ENCODE data around the gene HTR1D.
"Not testable (repeated sequence)": the region's sequence is repeated elsewhere in the genome, so short reads cannot be mapped to it uniquely, and the experiment has no call there.

HTR1D gene, protein sequence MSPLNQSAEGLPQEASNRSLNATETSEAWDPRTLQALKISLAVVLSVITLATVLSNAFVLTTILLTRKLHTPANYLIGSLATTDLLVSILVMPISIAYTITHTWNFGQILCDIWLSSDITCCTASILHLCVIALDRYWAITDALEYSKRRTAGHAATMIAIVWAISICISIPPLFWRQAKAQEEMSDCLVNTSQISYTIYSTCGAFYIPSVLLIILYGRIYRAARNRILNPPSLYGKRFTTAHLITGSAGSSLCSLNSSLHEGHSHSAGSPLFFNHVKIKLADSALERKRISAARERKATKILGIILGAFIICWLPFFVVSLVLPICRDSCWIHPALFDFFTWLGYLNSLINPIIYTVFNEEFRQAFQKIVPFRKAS

DNA sequence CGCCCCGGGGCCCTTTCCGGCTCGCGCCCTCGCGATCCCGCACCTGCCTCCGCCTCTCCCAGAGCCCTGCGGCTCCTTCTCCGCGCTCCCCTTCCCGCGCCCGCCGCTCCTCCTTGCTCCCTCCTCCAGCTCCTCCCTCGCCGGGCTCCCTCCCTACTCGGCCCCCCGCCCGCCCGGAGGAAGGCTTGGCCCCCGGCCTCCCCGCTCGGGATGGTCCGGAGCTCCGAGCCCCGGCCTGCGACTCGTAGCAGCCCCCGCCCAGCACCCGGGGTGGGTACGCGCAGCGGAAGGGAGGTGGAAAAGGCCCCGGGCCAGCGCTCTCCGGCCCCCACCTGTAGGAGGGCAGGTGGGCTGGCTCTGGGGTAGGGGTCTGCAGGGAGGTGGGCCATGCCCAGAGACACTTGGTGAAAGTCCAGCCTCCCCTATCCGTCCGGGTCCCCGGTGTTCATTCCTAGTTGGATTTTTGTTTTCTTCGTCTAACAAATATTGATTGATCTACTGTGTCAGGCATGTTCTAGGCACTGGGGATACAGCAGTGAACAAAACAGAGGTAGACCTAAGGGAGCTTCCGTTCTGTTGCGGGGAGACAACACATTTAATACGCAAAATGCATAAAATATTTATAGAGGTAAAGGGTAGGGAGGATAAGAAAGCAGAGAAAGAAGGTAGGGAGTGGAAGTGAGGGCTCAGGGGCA is at the start of gene HTR1D:
TSS of gene HTR1D (minus strand) at position 82 of the 695 bp plus-strand sequence. CDS start 23,283 bp downstream, outside the sequence.
- DNase-seq = no peak

DNA sequence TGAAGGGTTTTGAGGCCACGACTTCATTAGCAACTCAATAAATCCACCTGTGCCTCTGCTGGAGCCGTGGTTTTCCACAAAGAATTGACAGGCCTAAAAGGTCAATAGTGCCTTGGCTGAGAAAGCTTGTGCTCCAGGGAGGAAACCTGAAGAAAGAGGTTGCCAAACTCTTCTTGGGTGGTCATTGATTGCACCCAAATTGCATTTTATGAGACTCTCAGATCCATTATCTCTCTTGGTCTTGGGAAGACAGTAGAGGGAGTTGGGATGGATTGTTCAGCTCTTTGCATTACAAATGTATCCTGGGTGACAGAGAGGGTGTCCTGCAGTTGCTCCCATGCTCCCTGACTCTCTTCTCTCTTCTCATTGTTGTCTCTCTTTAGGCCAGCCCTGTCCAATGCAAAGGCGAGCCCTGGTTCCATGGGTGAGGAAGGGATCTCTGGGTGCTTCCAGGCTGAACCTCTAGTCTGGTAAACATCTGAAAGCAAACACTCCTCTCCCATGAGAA is 46.1 kb upstream of the HTR1D start:
- no peak for DNase-seq

DNA sequence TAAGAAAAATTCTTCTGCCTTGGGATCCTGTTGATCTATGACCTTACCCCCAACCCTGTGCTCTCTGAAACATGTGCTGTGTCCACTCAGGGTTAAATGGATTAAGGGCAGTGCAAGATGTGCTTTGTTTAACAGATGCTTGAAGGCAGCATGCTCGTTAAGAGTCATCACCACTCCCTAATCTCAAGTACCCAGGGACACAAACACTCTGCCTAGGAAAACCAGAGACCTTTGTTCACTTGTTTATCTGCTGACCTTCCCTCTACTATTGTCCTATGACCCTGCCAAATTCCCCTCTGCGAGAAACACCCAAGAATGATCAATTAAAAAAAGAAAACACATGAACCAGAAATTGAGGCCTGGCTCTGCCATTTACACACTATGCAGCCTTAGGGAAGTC is 40.8 kb upstream of the HTR1D start:
- not testable (repeated sequence) for DNase-seq

DNA sequence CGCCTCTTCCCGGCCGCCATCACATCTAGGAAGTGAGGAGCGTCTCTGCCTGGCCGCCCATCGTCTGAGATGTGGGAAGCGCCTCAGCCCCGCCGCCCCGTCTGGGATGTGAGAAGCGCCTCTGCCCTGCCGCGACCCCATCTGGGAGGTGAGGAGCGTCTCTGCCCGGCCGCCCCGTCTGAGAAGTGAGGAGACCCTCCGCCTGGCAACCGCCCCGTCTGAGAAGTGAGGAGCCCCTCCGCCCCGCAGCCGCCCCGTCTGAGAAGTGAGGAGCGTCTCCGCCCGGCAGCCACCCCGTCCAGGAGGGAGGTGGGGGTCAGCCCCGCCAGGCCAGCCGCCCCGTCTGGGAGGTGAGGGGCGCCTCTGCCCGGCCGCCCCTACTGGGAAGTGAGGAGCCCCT is 40.1 kb upstream of the HTR1D start:
- not testable (repeated sequence) for DNase-seq

DNA sequence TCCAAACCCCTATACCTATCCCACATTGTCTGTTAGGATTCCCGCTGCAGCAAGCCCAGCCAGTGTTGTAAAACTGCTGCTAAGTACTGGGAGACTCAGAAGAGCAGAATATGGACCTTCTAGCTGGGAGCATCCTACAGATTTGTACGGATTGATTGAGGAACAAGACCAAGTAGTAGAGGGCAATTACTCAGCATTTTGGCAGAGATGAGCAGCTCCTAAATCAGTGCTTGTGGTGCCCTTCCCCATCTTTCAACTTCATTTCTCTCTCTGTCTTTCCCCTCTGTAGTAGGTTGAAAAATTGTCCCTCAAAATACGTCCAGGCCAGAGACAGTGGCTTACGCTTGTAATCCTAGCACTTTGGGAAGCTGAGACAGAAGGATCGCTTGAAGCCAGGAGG is 37.3 kb upstream of the HTR1D start:
- DNase-seq = no peak

DNA sequence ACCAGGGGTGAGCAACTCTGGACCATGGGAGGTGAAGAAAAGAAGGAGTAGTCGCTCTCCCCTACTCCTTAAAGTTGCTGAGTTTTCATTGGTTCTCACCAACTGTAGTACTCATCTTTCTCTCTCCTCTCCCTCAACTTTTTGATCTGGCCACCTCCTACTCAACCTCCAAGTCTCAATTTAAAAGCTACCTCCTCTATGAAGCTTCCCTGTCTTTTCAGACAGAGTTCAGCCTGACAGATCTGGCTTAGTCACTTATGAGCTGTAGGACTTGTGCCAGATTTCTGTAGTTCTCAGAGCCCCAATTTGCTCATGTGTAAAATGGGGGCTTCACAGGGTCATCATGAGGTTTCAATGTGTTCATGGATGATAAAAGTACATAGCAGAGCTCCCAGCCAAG is 34.5 kb upstream of the HTR1D start:
- DNase-seq = no peak

DNA sequence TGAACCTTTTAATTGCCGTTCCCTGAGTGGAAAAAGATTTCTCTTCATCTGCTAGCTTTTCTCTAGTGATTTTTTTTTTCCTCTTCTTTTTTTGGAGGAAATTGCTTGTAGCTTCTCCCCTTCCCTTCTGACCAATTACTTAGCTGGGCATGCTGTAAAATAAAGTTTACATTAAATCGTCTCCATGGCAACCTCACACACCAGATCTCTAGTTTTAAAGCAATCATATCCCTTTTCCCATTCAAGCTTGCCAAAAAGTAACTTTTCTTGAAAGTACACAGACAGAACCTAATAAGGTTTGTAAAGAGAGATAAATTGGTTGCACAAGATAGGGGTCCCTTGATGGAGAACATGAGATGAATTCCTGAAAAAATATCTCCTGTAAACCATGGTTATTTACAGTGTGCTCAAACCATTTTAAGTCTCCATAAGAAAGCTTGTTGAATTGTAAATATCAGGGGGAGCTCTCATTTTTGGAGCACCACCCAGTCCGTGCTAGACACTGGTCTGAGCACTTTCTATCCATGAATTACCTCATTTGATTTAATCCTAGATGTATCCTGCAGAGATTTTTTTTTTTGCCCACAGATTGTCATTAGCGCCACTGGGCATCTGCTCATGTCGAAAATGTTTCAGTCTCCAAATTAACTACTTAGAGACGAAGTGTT is 32.6 kb upstream of the HTR1D start:
- no peak for DNase-seq

DNA sequence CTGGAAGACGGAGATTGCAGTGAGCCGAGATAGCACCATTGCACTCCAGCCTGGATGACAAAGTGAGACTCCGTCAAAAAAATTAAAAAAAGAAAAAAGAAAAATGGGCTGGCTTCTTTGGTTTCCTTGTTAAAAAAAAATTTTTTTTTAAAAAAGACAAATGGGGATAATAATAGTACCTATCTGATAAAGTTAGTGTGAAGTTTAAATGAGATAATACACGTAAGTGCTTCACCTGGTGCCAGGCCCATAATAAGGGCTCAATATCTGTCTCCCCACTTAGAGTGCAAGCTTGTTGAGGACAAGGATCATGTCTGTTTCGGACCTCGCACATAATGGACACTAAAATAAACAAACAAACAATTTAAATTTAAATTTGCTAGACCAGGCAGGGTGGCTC is 30.0 kb upstream of the HTR1D start:
- no peak for DNase-seq

DNA sequence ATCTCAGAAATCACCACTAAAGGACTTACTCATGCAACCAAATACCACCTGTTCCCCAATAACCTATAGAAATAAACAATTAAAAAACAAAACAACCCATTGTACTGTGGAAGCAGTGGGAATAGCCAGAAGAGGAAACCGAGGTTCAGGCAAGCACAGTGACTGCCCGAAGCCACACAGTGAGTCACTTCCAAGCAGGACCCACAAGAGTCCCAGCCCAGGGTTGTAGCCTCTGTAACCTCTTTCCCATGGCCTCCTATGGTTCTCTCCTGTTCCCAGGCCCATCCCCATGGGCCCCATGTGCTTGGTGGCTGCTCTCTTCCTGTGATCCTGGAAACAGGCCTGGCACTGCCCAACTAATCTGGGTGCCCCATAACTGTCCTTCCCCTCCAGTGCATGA is 29.0 kb upstream of the HTR1D start:
- DNase-seq = no peak

DNA sequence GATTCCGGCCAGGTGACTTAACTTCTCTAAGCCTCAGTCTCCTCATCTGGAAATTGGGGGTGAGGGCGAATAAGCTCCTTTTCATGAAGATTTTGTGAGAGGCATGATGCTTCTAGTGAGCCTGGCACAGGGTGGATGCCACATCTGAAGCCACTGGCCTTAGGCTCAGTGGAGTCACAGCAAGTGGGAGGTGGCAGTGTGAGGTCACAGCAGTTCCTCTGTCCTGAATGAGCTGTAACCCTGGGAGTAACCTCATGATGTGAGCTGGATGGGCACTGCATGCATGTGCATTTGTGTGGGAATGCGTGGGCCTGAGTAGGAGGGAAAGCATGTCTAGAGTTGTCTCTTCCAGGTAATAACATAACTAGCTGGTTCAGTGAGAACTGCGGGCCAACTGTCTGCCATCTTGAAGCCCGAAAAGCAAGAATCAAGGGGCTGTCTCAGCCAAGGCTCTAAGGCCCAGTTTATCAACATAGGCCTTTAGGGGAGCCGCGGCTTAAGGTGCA is 27.0 kb upstream of the HTR1D start:
- DNase-seq = no peak

DNA sequence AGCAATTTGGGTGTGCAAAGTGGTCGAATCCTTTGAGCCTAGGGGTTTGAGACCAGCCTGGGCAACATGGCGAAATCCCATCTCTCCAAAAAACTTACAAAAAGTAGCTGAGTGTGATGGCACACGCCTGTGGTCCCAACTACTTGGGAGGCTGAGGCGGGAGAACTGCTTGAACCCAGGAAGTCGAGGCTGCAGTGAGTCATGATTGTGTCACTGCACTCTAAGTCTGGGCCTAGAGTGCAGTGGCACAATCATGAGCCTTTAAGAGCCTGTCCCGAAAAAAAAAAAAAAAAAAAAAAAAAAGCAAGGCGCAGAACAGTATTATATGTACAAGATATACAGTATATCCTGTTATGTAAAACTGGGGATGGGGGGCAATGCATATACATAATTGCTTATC is 25.1 kb upstream of the HTR1D start:
- no peak for DNase-seq

DNA sequence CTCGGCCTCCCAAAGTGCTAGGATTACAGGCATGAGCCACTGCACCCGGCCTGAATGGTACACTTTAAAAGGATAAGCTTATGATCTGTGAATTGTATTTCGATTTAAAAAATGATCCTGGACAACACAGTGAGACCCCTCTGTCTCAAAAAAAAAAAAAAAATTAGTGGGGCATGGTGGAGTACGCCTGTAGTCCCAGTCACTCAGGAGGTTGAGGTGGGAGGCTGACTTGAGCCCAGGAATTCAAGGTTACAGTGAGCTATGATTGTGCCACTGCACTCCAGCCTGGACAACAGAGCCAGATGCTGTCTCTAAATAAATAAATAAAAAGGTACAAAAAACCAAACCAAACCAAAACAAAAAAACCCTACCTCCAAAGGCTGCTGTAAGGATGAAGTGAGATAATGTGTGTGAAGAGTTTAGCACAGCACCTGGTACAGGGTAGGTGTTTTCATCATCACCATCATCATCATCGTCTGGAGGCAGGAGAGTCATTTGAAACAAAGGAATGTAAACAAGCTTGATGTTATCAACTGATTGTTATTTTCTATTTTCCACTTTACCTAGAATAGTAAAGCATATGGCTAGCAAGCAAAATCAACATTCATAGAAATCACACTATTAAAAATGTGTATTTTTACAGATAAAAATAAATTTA is 22.5 kb upstream of the HTR1D start:
- no peak for DNase-seq

DNA sequence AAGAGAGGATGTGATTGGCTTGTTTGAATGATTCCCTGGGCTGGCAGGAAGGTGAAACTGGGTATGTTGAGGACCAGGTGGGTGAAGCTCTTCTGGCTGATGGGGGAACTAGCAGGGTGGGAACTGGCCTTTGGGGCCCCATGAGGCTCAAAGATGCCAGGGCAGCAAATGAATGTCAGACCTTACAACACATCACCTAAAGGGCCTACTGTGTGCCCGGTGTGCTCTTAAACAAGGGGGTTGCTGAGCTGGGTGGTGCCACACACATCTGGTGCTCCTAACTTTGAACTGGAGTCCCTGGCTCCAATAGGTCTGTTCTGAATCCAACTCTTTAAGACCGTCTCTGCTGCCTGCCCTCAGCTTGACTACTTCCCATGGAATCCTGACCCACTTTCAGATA is 21.3 kb upstream of the HTR1D start:
- DNase-seq = no peak

DNA sequence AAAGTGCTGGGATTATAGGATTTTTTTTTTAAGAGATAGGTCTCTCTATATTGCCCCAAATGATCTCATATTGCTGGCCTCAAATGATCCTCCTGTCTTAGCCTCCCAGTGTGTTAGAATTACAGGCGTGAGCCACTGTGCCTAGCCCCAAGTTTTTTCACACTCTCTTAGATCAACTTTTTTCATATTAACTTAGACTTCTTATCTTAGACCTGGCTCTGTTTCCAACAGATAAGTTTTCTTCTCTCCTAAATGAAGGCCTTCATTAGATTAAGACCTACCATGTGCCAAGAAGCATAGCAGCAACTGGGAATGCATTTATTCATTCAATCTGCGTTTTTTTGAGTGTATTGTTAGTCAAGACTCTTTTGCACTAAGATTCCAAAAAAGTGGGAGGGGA is 20.2 kb upstream of the HTR1D start:
- DNase-seq = no peak

DNA sequence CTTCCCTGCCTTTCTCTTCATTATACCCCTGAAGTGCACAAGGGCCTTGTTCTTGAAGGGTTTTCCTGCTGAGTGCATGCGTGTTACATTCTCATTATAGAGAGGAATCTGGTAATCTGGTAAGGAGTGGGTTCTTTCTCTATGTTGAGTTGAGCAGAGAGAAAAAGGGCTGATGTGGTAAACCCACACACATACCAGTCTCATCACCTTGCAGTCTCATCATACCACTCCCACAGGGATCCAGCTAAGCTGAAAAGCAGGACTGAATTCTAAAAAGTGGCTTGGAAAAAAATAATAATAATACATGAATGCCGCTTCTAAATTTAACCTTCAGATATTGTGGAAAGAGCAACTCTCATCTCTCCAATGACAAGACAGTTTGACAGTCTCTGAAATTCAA is 10.5 kb upstream of the HTR1D start:
- no peak for DNase-seq

DNA sequence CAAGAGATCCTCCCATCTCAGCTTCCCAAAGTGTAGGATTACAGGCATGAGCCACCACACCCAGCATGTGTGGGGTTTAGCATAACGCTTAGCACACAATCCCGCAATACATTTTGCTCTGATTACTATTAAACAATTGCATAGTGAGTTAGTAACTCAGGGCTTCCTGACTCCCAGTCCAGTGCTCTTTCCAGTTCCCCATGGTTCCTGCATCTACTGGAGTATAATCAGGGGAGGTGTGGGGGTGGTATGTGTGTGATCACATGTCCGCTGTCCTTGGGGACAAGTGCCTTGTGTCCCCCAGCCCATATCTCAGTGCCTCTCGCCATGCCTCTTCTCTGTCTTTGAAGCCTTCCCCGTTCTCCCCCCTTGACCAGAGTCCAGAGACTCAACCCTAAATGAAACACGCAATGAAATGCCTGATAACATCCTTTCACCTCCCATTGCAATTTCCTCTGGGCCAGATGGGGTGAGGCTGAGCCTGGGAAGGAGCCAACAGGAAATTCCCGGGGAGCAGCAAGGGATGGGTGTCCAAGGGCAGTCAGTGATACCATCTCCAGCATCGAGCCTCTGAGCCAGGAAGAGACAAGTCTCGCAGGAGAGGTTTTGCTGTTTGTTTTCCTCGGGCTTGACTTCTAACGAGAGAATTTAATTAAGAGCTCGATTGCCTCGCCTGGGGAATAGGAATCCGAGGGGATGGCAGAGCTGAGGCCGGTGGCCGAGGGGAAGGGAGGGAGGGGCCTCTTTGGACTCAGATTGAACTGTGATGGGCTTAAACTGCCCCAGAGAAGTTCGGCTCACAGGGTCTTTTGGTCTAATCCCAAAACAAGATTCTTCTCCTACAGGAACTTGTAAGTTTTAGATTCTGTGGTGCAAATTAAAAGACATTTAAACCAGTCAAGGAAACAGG is 7.7 kb upstream of the HTR1D start:
- DNase-seq = no peak

DNA sequence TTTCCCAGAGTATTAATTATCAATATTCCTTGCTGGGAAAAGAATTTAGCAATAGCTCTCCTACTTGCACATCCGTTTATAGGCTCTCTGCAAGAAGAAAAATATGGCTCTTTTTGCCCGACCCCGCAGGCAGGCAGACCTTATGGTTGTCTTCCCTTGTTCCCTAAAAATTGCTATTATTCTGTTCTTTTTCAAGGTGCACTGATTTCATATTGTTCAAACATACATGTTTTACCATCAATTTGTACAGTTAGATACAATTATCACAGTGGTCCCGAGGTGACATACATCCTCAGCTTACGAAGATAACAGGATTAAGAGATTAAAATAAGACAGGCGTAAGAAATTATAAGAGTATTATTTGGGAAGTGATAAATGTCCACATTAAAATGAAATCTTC is 6.7 kb upstream of the HTR1D start:
- not testable (repeated sequence) for DNase-seq

DNA sequence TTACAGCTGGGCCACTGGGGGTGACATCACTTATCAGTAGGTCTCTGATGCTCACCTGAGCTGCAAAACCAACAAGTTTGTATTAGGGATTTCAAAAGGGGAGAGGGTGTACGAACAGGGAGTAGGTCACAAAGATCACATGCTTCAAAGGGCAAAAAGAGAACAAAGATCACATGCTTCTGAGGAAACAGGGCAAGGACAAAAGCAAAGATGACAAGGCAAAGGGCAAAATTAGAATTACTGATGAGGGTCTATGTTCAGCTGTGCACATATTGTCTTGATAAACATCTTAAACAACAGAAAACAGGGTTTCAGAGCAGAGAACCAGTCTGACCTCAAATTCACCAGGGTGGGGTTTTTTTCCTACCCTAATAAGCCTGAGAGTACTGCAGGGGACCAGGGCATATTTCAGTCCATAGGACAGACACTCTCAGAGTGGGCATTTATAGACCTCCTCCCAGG is 6.2 kb upstream of the HTR1D start:
- DNase-seq = not testable (repeated sequence)

DNA sequence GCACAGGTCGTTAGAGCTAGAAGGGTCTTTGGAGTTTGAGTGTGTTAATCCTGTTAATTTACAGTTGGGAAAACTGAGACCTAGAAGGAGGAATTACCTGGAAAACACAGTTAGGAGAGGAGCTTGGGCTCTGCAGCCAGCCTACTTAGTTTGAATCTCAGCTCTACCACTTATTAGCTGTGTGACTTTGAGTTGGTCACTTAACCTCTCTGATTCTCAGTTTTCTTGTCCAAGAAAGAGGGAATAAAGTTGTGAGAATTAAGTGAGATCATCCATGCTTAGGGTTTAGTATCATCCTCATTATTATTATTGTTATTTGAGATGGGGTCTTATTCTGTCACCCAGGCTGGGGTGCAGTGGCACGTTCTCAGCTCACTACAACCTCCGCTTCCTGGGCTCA is 5.4 kb upstream of the HTR1D start:
- no peak for DNase-seq

DNA sequence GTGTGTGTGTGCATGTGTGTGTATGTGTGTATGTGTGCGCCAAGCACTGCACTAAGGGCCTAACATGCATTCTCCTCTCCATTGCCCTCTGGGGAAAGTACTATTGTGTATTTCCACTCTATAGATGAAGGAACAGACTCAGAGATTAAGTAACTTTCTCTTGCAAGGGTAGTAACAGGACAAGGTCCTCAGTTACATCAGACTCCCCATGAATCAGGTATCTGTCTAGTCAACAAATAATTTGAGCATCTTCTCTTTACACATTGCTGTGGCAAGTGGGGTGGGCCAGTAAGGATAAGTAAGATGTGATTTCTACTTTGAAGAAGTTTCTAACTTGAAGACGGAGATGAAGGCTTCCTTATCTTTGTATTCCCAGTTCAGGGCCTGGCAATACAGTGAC is 5.0 kb upstream of the HTR1D start:
- DNase-seq = no peak

DNA sequence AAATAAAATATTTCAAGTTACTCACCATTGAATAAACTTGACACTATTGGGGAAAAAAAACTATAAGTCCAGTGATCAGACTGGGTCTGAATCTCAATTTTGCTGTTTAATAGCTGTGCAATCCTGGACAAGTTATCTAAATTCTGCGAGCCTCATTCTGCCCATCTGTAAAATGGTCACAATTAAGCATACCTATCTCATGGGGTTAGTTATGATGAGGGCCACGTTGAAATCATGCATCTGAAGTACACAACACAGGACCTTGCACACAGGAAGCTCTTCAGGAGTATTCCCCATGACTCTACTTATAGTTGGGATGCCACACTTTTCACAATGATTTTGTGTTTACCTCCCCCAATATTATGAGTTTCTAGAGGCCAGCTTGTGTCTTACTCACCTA is 3.8 kb upstream of the HTR1D start:
- DNase-seq = no peak
